ENCODE measurements around the gene DDX46.

DNA sequence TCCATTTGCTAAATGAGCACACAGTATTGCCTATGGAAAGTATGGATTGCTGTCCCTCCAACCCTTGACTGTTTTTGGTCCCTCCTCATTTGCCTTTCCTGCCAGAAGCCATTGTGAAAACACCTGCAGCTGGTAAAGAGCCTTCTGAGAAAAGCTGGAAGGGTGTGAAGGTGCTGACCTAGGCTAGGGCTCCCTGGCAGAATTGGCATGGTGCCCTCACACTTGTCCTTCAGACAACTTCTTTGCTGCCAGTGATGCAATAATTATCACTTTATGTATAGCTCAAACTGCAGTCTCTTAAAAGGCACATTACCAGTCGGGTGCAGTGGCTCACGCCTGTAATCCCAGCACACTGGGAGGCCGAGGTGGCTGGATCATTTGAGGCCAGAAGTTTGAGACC, 119.8 kb downstream of the DDX46 start:
- TF ChIP-seq, protein P1, sequence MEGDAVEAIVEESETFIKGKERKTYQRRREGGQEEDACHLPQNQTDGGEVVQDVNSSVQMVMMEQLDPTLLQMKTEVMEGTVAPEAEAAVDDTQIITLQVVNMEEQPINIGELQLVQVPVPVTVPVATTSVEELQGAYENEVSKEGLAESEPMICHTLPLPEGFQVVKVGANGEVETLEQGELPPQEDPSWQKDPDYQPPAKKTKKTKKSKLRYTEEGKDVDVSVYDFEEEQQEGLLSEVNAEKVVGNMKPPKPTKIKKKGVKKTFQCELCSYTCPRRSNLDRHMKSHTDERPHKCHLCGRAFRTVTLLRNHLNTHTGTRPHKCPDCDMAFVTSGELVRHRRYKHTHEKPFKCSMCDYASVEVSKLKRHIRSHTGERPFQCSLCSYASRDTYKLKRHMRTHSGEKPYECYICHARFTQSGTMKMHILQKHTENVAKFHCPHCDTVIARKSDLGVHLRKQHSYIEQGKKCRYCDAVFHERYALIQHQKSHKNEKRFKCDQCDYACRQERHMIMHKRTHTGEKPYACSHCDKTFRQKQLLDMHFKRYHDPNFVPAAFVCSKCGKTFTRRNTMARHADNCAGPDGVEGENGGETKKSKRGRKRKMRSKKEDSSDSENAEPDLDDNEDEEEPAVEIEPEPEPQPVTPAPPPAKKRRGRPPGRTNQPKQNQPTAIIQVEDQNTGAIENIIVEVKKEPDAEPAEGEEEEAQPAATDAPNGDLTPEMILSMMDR (IDR thresholded peaks at IDR 0.05), result no peak
- TF ChIP-seq EZH2phosphoT487 (IDR thresholded peaks at IDR 0.05), result no peak
- no peak for TF ChIP-seq EZH2 (IDR thresholded peaks at IDR 0.05)
